Brain pericyte (primary cell): ENCODE measurements around the gene MAPT.
"Not testable (repeated sequence)": the region's sequence is repeated elsewhere in the genome, so short reads cannot be mapped to it uniquely, and the experiment has no call there.

Experiments used
- DNase-seq: peaks from one replicate; pipeline ENCODE4 v3.0.0-alpha.2; 2012; ENCODE audit warnings: low read depth, low spot score

Gene MAPT

DNA sequence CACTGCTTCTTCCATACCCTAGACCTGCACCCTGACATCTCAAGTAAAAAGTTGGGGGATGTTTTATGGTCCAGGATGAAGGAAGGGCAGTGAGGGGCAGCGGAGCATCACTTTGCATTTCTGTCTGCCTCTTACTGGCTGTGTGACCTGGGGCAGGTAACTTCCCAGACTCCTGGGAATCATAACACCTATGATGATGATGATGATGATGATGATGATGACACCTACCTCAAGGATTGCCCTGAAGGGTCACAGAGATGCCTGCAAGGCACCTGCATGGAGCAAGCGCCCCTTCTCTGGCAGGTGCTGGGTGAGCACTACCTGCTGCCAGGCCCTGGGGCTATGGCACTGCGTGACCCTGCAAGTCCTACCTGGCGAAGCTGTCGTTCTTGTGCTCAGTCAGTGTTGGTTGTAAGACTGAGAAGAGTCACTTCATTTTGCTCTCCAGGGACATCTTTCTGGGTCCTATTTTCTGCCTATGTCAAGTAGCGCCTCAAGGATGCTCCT is 58.5 kb downstream of the MAPT start:
- DNase-seq: no peak

GRCh38 chr17:45953561-45953960 is 59.2 kb downstream of the MAPT start:
- no peak for DNase-seq

DNA sequence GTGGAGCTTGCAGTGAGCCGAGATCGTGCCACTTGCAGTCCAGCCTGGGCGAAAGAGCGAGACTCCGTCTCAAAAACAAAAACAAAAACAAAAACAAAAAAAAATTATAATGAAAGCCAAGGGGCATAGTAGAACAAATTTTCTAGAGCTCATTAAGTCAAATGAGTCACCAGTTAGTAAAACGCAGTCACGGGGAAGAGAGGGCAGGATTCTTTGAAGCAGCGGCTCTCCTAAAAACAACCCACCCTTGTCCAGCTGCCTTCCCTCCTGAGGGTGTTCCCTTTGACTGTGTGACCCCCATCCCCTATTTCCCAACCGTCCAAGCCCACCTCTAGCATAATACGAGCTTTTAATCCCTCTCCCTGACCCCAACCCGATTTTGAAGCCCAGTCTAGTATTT is 60.6 kb downstream of the MAPT start:
- DNase-seq: no peak

- no peak for DNase-seq
Observed at GRCh38 chr17:45955326-45955725, 61.0 kb downstream of the MAPT start.

GRCh38 chr17:45956090-45956489 is 61.7 kb downstream of the MAPT start:
- no peak for DNase-seq

GRCh38 chr17:45956746-45957145 is 62.4 kb downstream of the MAPT start:
- not testable (repeated sequence) for DNase-seq

DNA sequence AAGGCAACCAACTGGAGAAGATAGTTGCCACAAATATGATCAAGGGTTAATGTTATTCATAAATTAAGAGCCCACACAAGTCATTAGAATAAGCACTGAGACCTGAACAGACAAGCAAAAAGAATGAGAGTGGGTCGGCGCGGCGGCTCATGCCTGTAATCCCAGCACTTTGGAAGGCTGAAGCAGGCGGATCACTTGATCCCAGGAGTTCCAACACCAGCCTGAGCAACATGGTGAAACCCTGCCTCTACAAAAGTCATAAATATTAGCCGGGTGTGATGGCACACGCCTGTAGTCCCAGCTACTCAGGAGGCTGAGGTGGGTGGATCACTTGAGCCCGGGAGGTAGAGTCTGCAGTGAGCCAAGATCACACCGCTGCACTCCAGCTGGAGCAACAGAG is 64.0 kb downstream of the MAPT start:
- DNase-seq: no peak

GRCh38 chr17:45958994-45959665 is 64.8 kb downstream of the MAPT start:
- DNase-seq: no peak

GRCh38 chr17:45960311-45960710 is 66.0 kb downstream of the MAPT start:
- no peak for DNase-seq

DNA sequence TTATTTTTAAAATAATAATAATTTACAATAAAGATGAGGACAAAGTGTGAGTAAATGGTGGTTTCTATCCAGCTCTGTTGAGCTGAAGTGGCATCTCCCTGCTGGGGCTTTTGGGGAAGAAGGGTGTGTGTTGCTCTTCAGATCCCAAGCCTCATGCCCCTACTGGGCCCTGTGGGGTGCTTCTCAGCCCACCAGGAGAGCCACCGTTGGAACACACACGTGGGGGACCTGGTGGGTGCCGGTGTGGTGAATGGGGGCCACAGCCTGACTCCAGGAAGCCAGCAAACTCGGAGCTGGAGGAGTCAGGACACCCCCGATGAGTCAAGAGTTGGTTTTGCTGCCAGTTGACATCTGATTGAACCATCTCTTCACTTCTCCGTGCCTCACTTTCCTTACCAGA is 66.9 kb downstream of the MAPT start:
- DNase-seq: no peak

GRCh38 chr17:45962221-45962972 is 68.0 kb downstream of the MAPT start:
- no peak for DNase-seq

- no peak for DNase-seq
Observed at GRCh38 chr17:45963283-45963682, 68.9 kb downstream of the MAPT start.

DNA sequence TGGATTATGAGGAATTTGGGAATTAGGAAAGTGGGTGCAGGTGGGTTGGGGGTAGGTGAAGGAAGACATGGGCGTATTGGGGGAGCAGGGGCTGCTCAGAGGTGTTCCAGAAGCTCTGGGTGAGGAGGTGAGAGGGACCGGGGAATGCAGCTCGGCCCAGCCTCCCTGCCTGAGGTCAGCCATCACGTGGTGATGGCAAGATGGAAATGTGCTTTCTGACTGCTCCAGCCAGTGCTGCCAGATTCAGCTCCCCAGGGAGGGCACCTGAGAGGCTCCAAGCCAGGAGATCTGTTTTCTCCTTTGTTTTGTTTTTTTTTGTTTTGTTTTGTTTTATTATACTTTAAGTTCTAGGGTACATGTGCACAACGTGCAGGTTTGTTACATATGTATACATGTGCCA is 69.5 kb downstream of the MAPT start:
- no peak for DNase-seq

GRCh38 chr17:45964634-45965033 is 70.3 kb downstream of the MAPT start:
- no peak for DNase-seq

DNA sequence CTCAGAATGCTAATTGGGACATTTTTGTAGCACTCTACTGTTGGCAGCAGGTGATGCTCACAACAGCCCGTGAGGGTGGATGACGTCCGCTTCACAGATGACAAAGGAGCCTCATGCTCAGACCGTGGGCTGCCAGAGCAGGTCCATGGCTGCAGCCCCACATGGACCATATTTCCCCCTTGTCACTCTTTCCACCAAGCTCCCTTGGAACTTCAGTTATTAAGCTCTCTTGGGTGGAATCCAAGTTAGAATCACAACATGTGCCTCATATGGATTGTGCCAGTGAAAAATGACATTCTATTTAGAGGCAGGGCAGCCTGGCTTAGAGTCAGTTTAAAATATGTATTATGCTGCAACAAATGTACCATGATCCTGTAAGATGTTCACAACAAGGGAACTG is 71.5 kb downstream of the MAPT start:
- no peak for DNase-seq

GRCh38 chr17:45966606-45967280 is 72.4 kb downstream of the MAPT start:
- DNase-seq: no peak

GRCh38 chr17:45967378-45967777 is 73.0 kb downstream of the MAPT start:
- no peak for DNase-seq

DNA sequence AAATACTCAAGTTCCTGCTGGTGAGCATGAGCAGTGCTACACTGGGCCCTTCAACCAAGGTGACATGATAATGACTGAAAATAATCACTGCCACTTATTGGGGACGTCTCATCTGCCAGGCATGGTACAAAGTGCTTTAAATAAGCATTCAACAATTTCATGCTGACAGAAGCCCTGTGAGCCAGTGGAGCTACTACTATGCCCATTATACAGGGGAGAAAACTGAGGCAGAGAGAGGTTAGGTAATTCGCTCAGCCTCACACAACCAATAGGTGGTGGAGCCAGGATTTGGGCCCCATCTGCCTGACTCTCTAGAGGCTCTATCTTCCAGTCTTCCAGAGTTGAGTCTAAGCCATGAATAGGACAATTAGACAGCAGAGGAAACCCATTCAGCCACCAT is 74.4 kb downstream of the MAPT start:
- no peak for DNase-seq

DNA sequence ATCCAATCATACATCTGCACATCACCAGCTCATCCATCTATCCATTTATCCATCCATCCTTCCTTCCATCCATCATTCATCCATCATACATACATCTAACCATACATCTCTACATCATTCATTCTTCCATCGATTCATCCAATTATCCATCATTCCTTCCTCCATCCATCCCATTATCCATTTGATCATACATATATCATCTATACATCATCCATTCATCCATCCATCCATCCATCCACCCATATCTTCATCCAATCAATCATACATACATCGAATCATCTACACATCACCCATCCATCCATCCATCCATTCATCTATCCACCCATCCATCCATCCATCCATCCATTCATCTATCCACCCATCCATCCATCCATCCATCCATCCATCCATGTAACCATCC is 75.4 kb downstream of the MAPT start:
- no peak for DNase-seq

DNA sequence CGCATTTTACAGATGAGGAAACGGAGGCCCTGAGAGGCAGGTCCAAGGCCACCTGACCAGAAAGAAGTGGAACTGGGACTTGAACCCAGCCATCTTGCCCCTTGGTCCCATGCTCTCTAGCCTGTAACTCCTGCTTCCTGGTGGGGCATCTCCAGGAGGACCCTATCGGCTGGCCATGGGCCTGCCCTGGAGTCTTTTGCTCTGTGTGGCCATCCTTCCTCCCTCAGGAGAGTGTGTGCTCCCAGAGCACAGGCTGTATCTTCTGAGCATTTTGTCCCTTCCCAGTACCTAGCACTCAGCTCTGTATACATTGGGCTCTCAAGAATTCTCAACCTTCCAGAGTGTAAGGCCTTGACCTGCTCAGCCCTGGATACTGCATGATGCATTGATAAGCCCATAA is 76.3 kb downstream of the MAPT start:
- no peak for DNase-seq

DNA sequence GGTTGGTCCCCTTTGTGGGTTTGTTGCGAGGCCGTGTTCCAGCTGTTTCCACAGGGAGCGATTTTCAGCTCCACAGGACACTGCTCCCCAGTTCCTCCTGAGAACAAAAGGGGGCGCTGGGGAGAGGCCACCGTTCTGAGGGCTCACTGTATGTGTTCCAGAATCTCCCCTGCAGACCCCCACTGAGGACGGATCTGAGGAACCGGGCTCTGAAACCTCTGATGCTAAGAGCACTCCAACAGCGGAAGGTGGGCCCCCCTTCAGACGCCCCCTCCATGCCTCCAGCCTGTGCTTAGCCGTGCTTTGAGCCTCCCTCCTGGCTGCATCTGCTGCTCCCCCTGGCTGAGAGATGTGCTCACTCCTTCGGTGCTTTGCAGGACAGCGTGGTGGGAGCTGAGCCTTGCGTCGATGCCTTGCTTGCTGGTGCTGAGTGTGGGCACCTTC is 77.4 kb downstream of the MAPT start:
- DNase-seq: no peak

DNA sequence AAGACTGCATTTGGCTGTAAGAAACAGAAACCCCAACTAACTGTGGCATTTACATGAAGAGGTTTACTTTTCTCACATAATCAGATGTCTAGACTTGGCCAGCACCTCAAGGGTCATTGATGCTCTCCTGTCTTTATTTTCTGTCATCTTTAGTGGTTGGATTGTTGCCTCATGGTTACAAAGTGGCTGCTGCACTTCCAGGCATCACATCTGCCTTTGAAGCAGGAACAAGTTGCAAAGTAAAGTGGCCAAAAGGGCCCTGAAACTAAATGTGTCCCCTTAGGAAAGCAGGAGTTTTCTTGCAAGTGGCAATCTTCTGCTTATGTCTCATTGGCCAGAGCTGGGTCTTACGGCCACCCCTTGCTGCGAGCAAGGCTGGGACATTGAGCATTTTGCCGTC is 78.2 kb downstream of the MAPT start:
- DNase-seq: no peak
